ENCODE results near the gene ZNG1E. TPM values are rescaled to one million over a fixed set of nuclear protein-coding genes. Genes with fewer than 3 reads are reported as not detected.
"Not testable (repeated sequence)": the region's sequence is repeated elsewhere in the genome, so short reads cannot be mapped to it uniquely, and the experiment has no call there.

The ZNG1E gene
- total and polyA plus RNA-seq, 2 donors (not counting 1 experiment from before 2014, with no cell fraction given), result 18.2 to 27.5 TPM

GRCh38 chr9:65714445-65714844, 38.7 kb downstream of the ZNG1E start:
- not testable (repeated sequence) for H3K27me3 ChIP-seq (ENCODE audit: control insufficient read depth, insufficient read depth, low read length); H3K9me3 ChIP-seq (ENCODE audit: control insufficient read depth, insufficient read depth, low read depth, low read length); H3K36me3 ChIP-seq (ENCODE audit: control insufficient read depth, insufficient read depth, low read length); H3K27ac ChIP-seq (ENCODE audit: insufficient read depth, low read length); DNase-seq (ENCODE audit: low read depth in 2 of 2); H3K4me3 ChIP-seq (replicated peaks in 1 of 4; ENCODE audit: control extremely low read depth in 1 of 4, insufficient read depth in 1 of 4, low read depth in 3 of 4, low read length in 4 of 4); H3K79me2 ChIP-seq (ENCODE audit: control insufficient read depth, insufficient read depth, low read length); H2AFZ ChIP-seq (ENCODE audit: low read length); H4K20me1 ChIP-seq (ENCODE audit: control insufficient read depth, extremely low read depth, insufficient read depth, low read length); H3K4me2 ChIP-seq (ENCODE audit: extremely low read depth, insufficient read depth, low read length); H3K9ac ChIP-seq (ENCODE audit: insufficient read depth, low read length); H3K4me1 ChIP-seq (ENCODE audit: control insufficient read depth, extremely low read depth, insufficient read depth, low read length)

GRCh38 chr9:65737096-65737564, 61.4 kb downstream of the ZNG1E start, which contains the start of gene FOXD4L4:
Gene FOXD4L4 (plus strand): TSS chr9:65737146. CDS start chr9:65737146, 0 bp downstream.
- not testable (repeated sequence) for H3K27ac ChIP-seq (ENCODE audit: insufficient read depth, low read length); H3K27me3 ChIP-seq (ENCODE audit: control insufficient read depth, insufficient read depth, low read length); H3K4me3 ChIP-seq (replicated peaks in 1 of 4; ENCODE audit: control extremely low read depth in 1 of 4, insufficient read depth in 1 of 4, low read depth in 3 of 4, low read length in 4 of 4); H3K79me2 ChIP-seq (ENCODE audit: control insufficient read depth, insufficient read depth, low read length); H3K36me3 ChIP-seq (ENCODE audit: control insufficient read depth, insufficient read depth, low read length); H3K4me2 ChIP-seq (ENCODE audit: extremely low read depth, insufficient read depth, low read length); H3K4me1 ChIP-seq (ENCODE audit: control insufficient read depth, extremely low read depth, insufficient read depth, low read length); H3K9me3 ChIP-seq (ENCODE audit: control insufficient read depth, insufficient read depth, low read depth, low read length); H4K20me1 ChIP-seq (ENCODE audit: control insufficient read depth, extremely low read depth, insufficient read depth, low read length); DNase-seq (ENCODE audit: low read depth in 2 of 2); H3K9ac ChIP-seq (ENCODE audit: insufficient read depth, low read length); H2AFZ ChIP-seq (ENCODE audit: low read length)

DNA sequence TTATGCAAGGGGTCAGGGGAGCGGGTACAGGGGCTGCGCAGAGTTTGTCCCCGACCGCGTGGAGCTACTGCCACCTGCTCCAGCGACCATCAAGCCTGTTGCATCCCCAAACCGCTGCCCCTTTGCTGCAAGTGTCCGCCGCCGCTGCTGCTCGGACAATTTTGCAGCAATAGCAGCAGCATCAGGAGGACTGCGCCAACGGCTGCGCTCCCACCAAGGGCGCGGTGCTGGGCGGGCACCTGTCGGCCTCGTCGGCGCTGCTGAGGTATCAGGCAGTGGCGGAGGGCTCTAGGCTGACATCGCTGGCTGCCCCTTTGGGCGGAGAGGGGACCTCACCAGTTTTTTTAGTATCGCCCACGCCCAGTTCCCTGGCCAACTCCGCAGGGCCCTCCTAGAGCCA, 62.4 kb downstream of the ZNG1E start:
- H3K27ac ChIP-seq (ENCODE audit: insufficient read depth, low read length); H3K79me2 ChIP-seq (ENCODE audit: control insufficient read depth, insufficient read depth, low read length); H3K27me3 ChIP-seq (ENCODE audit: control insufficient read depth, insufficient read depth, low read length); H3K9me3 ChIP-seq (ENCODE audit: control insufficient read depth, insufficient read depth, low read depth, low read length); H4K20me1 ChIP-seq (ENCODE audit: control insufficient read depth, extremely low read depth, insufficient read depth, low read length); DNase-seq (ENCODE audit: low read depth in 2 of 2); H3K4me3 ChIP-seq (replicated peaks in 1 of 4; ENCODE audit: control extremely low read depth in 1 of 4, insufficient read depth in 1 of 4, low read depth in 3 of 4, low read length in 4 of 4); H3K36me3 ChIP-seq (ENCODE audit: control insufficient read depth, insufficient read depth, low read length); H3K4me2 ChIP-seq (ENCODE audit: extremely low read depth, insufficient read depth, low read length); H2AFZ ChIP-seq (ENCODE audit: low read length); H3K9ac ChIP-seq (ENCODE audit: insufficient read depth, low read length); H3K4me1 ChIP-seq (ENCODE audit: control insufficient read depth, extremely low read depth, insufficient read depth, low read length): not testable (repeated sequence)

Other genes with a start within 250 kb of the ZNG1E start
- 0.26 TPM in 1 of 2 replicates, not detected in the other for gene FOXD4L4, start 61.2 kb downstream of the ZNG1E start, total RNA-seq
- gene FOXD4L4, start 61.2 kb downstream of the ZNG1E start, polyA plus RNA-seq, result 0.02 TPM in 1 of 2 replicates, not detected in the other

Data from fibroblast of lung (primary cell).